A549 (cell line): ENCODE data around the gene SPIRE1. TPM values are rescaled to one million over a fixed set of nuclear protein-coding genes. Genes with fewer than 3 reads are reported as not detected.

ENCODE experiments used
- ATAC-seq, 2 experiments: fragments of 200-7000 bp in 1 of 2; fragments of >200 bp in 1 of 2; cut with Nextera tagmentation in 1 of 2; cut with Tn5 transposase in 1 of 2; 3 replicates each; pipeline versions ENCODE4 v1.8.0 to v1.9.1; 2018 to 2020; ENCODE audit warnings: mild to moderate bottlenecking in 1 of 2, moderate library complexity in 1 of 2
- CTCF ChIA-PET: fragments of 300-600 bp; sonication (Branson Sonifier 250); formaldehyde crosslinking; extraction: SDS; loops from one replicate; lab custom pipeline; 2021; ENCODE audit warnings: antibody characterized with exemption, inconsistent platforms; lab: Yijun Ruan, JAX
- POLR2A ChIA-PET: fragments of 350-600 bp; formaldehyde crosslinking; extraction: SDS; loops from one replicate; lab custom pipeline; 2021; ENCODE audit warnings: antibody characterized with exemption, inconsistent platforms; lab: Yijun Ruan, JAX
- DNase-seq, 2 experiments: peaks; one replicate each; pipeline versions ENCODE4 v3.0.0 to v3.0.0-alpha.2; 2011 to 2016; ENCODE audit warnings: low read depth in 1 of 2, low spot score in 1 of 2
- FAIRE-seq: peaks from 2 replicates; lab custom pipeline; 2011; peaks lifted over from hg19 to GRCh38; lab: Jason Lieb, UNC
- H3K27ac ChIP-seq, 2 experiments: fragments of >200 bp; sonication (Bioruptor Twin); formaldehyde crosslinking; 3 replicates each; pipeline ENCODE4 v1.5.1; 2016 to 2017
- H3K4me1 ChIP-seq: fragments of >200 bp; sonication (Bioruptor Twin); formaldehyde crosslinking; 3 replicates; pipeline ENCODE4 v1.6.1; 2016
- H3K4me2 ChIP-seq: fragments of >200 bp; sonication (Bioruptor Twin); formaldehyde crosslinking; 3 replicates; pipeline ENCODE4 v1.6.1; 2016
- H3K4me3 ChIP-seq: fragments of >200 bp; sonication (Bioruptor Twin); formaldehyde crosslinking; 3 replicates; pipeline ENCODE4 v1.5.1; 2016
- H3K9me3 ChIP-seq: fragments of >200 bp; sonication (Bioruptor Twin); formaldehyde crosslinking; 3 replicates; pipeline ENCODE4 v1.6.1; 2016
- CBX2 ChIP-seq: fragments of 200-600 bp; sonication (generic); IDR thresholded peaks from 2 replicates; pipeline ENCODE4 v1.6.1; 2016; ENCODE audit warnings: low read depth, mild to moderate bottlenecking, borderline replicate concordance
- CBX8 ChIP-seq: fragments of 200-600 bp; sonication (generic); IDR thresholded peaks from 2 replicates; pipeline ENCODE4 v1.6.1; 2016
- CHD2 ChIP-seq: fragments of 150-350 bp; IDR thresholded peaks from 2 replicates; pipeline ENCODE4 v1.6.1; 2014; ENCODE audit warnings: low read length; ENCODE audit not compliant: partially characterized antibody
- CTCF ChIP-seq: fragments of >200 bp; sonication (Bioruptor Twin); formaldehyde crosslinking; IDR thresholded peaks from 3 replicates; pipeline ENCODE4 v1.5.1; 2016
- EHMT2 ChIP-seq: fragments of 200-600 bp; sonication (generic); IDR thresholded peaks from 2 replicates; pipeline ENCODE4 v1.6.1; 2016; ENCODE audit warnings: antibody characterized with exemption, low read depth, mild to moderate bottlenecking, moderate library complexity
- ESRRA ChIP-seq: fragments of 150-350 bp; IDR thresholded peaks from 2 replicates; pipeline ENCODE4 v1.6.1; 2014; ENCODE audit warnings: mild to moderate bottlenecking, low read length, borderline replicate concordance
- FOSL2 ChIP-seq, 2 experiments: fragments of 450-650 bp in 1 of 2; fragments of >200 bp in 1 of 2; sonication (Bioruptor Twin) in 1 of 2; formaldehyde crosslinking; IDR thresholded peaks; 2 replicates each; pipeline versions ENCODE4 v1.5.0 to v1.6.1; 2016 to 2020; ENCODE audit warnings: mild to moderate bottlenecking in 1 of 2, moderate library complexity in 1 of 2
- GATA3 ChIP-seq: IDR thresholded peaks from 2 replicates; pipeline ENCODE4 v1.6.1; 2012; ENCODE audit warnings: borderline replicate concordance
- HOXA7 ChIP-seq: fragments of 250-450 bp; sonication (Bioruptor Pico); IDR thresholded peaks from 2 replicates; pipeline ENCODE4 v1.5.0; 2020; ENCODE audit warnings: mild to moderate bottlenecking, moderate library complexity
- JUN ChIP-seq, 2 experiments: fragments of >200 bp; sonication (Bioruptor Twin); formaldehyde crosslinking; IDR thresholded peaks; 2 replicates in 1 of 2; 3 replicates in 1 of 2; pipeline ENCODE4 v1.6.1; 2016 to 2017
- JUNB ChIP-seq: fragments of >200 bp; sonication (Bioruptor Twin); formaldehyde crosslinking; IDR thresholded peaks from 2 replicates; pipeline ENCODE4 v1.6.1; 2016
- KDM5A ChIP-seq: fragments of 200-600 bp; sonication (generic); IDR thresholded peaks from 2 replicates; pipeline ENCODE4 v1.6.1; 2016; ENCODE audit warnings: antibody characterized with exemption, mild to moderate bottlenecking
- MAZ ChIP-seq: fragments of 150-350 bp; IDR thresholded peaks from 2 replicates; pipeline ENCODE4 v1.6.1; 2014; ENCODE audit warnings: antibody characterized with exemption, low read depth, low read length, borderline replicate concordance
- NFE2L2 ChIP-seq: fragments of 150-350 bp; conservative IDR thresholded peaks from 2 replicates; pipeline ENCODE4 v1.6.1; 2014; ENCODE audit warnings: low read length
- NPAS2 ChIP-seq: fragments of 250-450 bp; sonication (Bioruptor Pico); IDR thresholded peaks from 2 replicates; pipeline ENCODE4 v1.8.0; 2022; ENCODE audit warnings: mild to moderate bottlenecking, moderate library complexity, borderline replicate concordance
- PBX3 ChIP-seq: IDR thresholded peaks from 2 replicates; pipeline ENCODE4 v1.6.1; 2012
- POLR2AphosphoS2 ChIP-seq: conservative IDR thresholded peaks from 2 replicates; pipeline ENCODE4 v1.6.1; 2012; ENCODE audit warnings: low read length, improper control_type of control experiment, inconsistent platforms
- RAD21 ChIP-seq, 2 experiments: fragments of >200 bp in 1 of 2; sonication (Bioruptor Twin) in 1 of 2; formaldehyde crosslinking in 1 of 2; IDR thresholded peaks in 1 of 2; conservative IDR thresholded peaks in 1 of 2; 2 replicates in 1 of 2; 3 replicates in 1 of 2; pipeline ENCODE4 v1.6.1; 2012 to 2018; ENCODE audit warnings: inconsistent platforms in 1 of 2
- RCOR1 ChIP-seq: fragments of 150-350 bp; IDR thresholded peaks from 2 replicates; pipeline ENCODE4 v1.6.1; 2014; ENCODE audit warnings: antibody characterized with exemption, low read length, low read depth
- TFCP2L1 ChIP-seq: fragments of 250-450 bp; sonication (Bioruptor Pico); IDR thresholded peaks from 2 replicates; pipeline ENCODE4 v1.5.0; 2021; ENCODE audit warnings: mild to moderate bottlenecking
- ZNF302 ChIP-seq: fragments of 250-450 bp; sonication (Bioruptor Pico); IDR thresholded peaks from 2 replicates; pipeline ENCODE4 v1.9.0; 2021; ENCODE audit warnings: inconsistent platforms, mild to moderate bottlenecking, moderate library complexity
- ZSCAN20 ChIP-seq: fragments of 250-450 bp; sonication (Bioruptor Pico); IDR thresholded peaks from 2 replicates; pipeline ENCODE4 v1.8.0; 2022; ENCODE audit warnings: mild to moderate bottlenecking, moderate library complexity
- WGBS: methylation state at CpG from one replicate; pipeline ENCODE4 v1.1.6; 2017; ENCODE audit errors: missing lambda C conversion rate; 5-methylcytosine and 5-hydroxymethylcytosine counted together
- polyA plus RNA-seq, 4 experiments: library from polyadenylated mRNA; depleted of rRNA in 3 of 4; stranded (reverse); fragments of >200 nt; fragmentation: RNase III in 1 of 4; extraction: RNeasy Plus Mini Kit Qiagen cat#74134 plus additional on column Dnase treatment in 1 of 4; gene quantifications; 2 replicates in 3 of 4; 3 replicates in 1 of 4; pipeline ENCODE4 v1.2.3, GENCODE V29; 2011 to 2017
- TF ChIP-seq, protein P1 (sequence below): fragments of 200-600 bp; sonication (generic); IDR thresholded peaks from 2 replicates; pipeline ENCODE4 v1.6.1; 2016; ENCODE audit warnings: antibody characterized with exemption, mild to moderate bottlenecking, moderate library complexity
- TF ChIP-seq, protein P2 (sequence below): fragments of 250-450 bp; sonication (Bioruptor Pico); IDR thresholded peaks from 2 replicates; pipeline ENCODE4 v1.5.0; 2020; ENCODE audit warnings: low read depth, mild to moderate bottlenecking, moderate library complexity
- TF ChIP-seq, protein P3 (sequence below): IDR thresholded peaks from 2 replicates; pipeline ENCODE4 v1.6.1; 2012; ENCODE audit warnings: low read depth, borderline replicate concordance

The SPIRE1 gene
- polyA plus RNA-seq, 2 of the 4 experiments (the other 2 are of a cell fraction) = 8.3 to 29.4 TPM

- ChIA-PET POLR2A (no interaction called here), CTCF (no interaction called here)
- ATAC-seq = no peak
- WGBS = 93% methylated on average over 2 of the region's 2 CpGs
- TF ChIP-seq ESRRA (no peak), PBX3 (no peak), POLR2AphosphoS2 (no peak), NPAS2 (CRISPR knock-in tag) (no peak), TFCP2L1 (CRISPR knock-in tag) (no peak), RCOR1 (no peak), CTCF (no peak), ZNF302 (CRISPR knock-in tag) (no peak), RAD21 (conservative IDR thresholded peaks at IDR 0.05 in 1 of 2, IDR thresholded peaks at IDR 0.05 in 1 of 2) (no peak), GATA3 (no peak), KDM5A (no peak), CBX8 (no peak), JUNB (no peak)
- TF ChIP-seq, protein P1, sequence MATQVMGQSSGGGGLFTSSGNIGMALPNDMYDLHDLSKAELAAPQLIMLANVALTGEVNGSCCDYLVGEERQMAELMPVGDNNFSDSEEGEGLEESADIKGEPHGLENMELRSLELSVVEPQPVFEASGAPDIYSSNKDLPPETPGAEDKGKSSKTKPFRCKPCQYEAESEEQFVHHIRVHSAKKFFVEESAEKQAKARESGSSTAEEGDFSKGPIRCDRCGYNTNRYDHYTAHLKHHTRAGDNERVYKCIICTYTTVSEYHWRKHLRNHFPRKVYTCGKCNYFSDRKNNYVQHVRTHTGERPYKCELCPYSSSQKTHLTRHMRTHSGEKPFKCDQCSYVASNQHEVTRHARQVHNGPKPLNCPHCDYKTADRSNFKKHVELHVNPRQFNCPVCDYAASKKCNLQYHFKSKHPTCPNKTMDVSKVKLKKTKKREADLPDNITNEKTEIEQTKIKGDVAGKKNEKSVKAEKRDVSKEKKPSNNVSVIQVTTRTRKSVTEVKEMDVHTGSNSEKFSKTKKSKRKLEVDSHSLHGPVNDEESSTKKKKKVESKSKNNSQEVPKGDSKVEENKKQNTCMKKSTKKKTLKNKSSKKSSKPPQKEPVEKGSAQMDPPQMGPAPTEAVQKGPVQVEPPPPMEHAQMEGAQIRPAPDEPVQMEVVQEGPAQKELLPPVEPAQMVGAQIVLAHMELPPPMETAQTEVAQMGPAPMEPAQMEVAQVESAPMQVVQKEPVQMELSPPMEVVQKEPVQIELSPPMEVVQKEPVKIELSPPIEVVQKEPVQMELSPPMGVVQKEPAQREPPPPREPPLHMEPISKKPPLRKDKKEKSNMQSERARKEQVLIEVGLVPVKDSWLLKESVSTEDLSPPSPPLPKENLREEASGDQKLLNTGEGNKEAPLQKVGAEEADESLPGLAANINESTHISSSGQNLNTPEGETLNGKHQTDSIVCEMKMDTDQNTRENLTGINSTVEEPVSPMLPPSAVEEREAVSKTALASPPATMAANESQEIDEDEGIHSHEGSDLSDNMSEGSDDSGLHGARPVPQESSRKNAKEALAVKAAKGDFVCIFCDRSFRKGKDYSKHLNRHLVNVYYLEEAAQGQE = no peak
- TF ChIP-seq, protein P2, sequence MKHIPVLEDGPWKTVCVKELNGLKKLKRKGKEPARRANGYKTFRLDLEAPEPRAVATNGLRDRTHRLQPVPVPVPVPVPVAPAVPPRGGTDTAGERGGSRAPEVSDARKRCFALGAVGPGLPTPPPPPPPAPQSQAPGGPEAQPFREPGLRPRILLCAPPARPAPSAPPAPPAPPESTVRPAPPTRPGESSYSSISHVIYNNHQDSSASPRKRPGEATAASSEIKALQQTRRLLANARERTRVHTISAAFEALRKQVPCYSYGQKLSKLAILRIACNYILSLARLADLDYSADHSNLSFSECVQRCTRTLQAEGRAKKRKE (CRISPR knock-in tag) = no peak
- Histone ChIP-seq H3K27ac (no peak overlapping the region), H3K4me1 (peaks cover 16% of the 10 kb centered on the region), H3K4me2 (no peak overlapping the region), H3K9me3 (no peaks in the 10 kb centered on the region), H3K4me3 (no peak overlapping the region)
- DNase-seq = no peak
- no peak for FAIRE-seq
Observed at GRCh38 chr18:12554796-12555388, 103.0 kb downstream of the SPIRE1 start.

GRCh38 chr18:12552879-12553242, 105.0 kb downstream of the SPIRE1 start:
- TF ChIP-seq ZSCAN20 (CRISPR knock-in tag) (no peak), CBX2 (no peak), JUN (IDR thresholded peaks at IDR 0.05) (no peak), PBX3 (no peak), EHMT2 (no peak), JUNB (no peak), HOXA7 (no peak), CHD2 (no peak), FOSL2 (IDR thresholded peaks at IDR 0.05) (no peak), FOSL2 (CRISPR knock-in tag; IDR thresholded peaks at IDR 0.05) (no peak), ESRRA (no peak), NFE2L2 (no peak), MAZ (no peak)
- TF ChIP-seq, protein P3, sequence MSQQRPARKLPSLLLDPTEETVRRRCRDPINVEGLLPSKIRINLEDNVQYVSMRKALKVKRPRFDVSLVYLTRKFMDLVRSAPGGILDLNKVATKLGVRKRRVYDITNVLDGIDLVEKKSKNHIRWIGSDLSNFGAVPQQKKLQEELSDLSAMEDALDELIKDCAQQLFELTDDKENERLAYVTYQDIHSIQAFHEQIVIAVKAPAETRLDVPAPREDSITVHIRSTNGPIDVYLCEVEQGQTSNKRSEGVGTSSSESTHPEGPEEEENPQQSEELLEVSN = no peak
- ChIA-PET POLR2A (no interaction called here), CTCF (interaction anchor here (0.6 kb wide), 1 partner anchor 63 kb away, joined by 3 read pairs; no protein-coding TSS in a partner anchor)
- Histone ChIP-seq H3K4me1 (peaks cover 16% of the 10 kb centered on the region), H3K9me3 (no peaks in the 10 kb centered on the region), H3K4me3 (no peak overlapping the region), H3K4me2 (no peak overlapping the region), H3K27ac (peak overlapping the region in 1 of 2 experiments; percentile 26; a peak in 1 of 6 replicates)
- no peak for FAIRE-seq
- no peak for ATAC-seq
- 93% methylated on average over 2 of the region's 4 CpGs for WGBS
- no peak for DNase-seq
